Neuronal stem cell (in vitro differentiated cells): Measurements from ENCODE around the gene ZBTB39.
"Not testable (repeated sequence)": the region's sequence is repeated elsewhere in the genome, so short reads cannot be mapped to it uniquely, and the experiment has no call there.

Experiments
- DNase-seq: peaks from one replicate; pipeline ENCODE4 v3.0.0-alpha.2; 2013; ENCODE audit warnings: low spot score
- H2AFZ ChIP-seq: one replicate; pipeline ENCODE4 v1.6.1; 2013; ENCODE audit warnings: mild to moderate bottlenecking, low read length, inconsistent platforms
- H2AK5ac ChIP-seq: 2 replicates; pipeline ENCODE4 v1.6.1; 2013; ENCODE audit warnings: low read depth, mild to moderate bottlenecking, inconsistent platforms, low read length, moderate library complexity, mixed read lengths
- H2BK120ac ChIP-seq: 2 replicates; pipeline ENCODE4 v1.6.1; 2013; ENCODE audit warnings: low read depth, mild to moderate bottlenecking, inconsistent platforms, low read length, moderate library complexity, mixed read lengths
- H2BK12ac ChIP-seq: one replicate; pipeline ENCODE4 v1.6.1; 2013; ENCODE audit warnings: low read length, inconsistent platforms
- H2BK15ac ChIP-seq: 2 replicates; pipeline ENCODE4 v1.6.1; 2013; ENCODE audit warnings: mild to moderate bottlenecking, low read length, inconsistent platforms, mixed read lengths
- H2BK5ac ChIP-seq: one replicate; pipeline ENCODE4 v1.6.1; 2013; ENCODE audit warnings: inconsistent platforms, mild to moderate bottlenecking, low read length, moderate library complexity
- H3K14ac ChIP-seq: one replicate; pipeline ENCODE4 v1.6.1; 2013; ENCODE audit warnings: low read length, inconsistent platforms
- H3K18ac ChIP-seq: 2 replicates; pipeline ENCODE4 v1.6.1; 2013; ENCODE audit warnings: low read length, inconsistent platforms
- H3K23ac ChIP-seq: 2 replicates; pipeline ENCODE4 v1.6.1; 2013; ENCODE audit warnings: low read depth, mild to moderate bottlenecking, mixed read lengths, low read length, inconsistent platforms; ENCODE audit not compliant: poor library complexity
- H3K27ac ChIP-seq: replicated peaks from 3 replicates; pipeline ENCODE4 v1.5.1; 2013; ENCODE audit warnings: low read length, inconsistent platforms
- H3K27me3 ChIP-seq, 3 experiments: 2 replicates each; pipeline ENCODE4 v1.6.1; 2013; ENCODE audit warnings: low read length in 3 of 3, mild to moderate bottlenecking in 2 of 3, inconsistent platforms in 1 of 3, low read depth in 1 of 3, mixed read lengths in 1 of 3, moderate library complexity in 1 of 3; ENCODE audit not compliant: control insufficient read depth in 3 of 3, insufficient read depth in 3 of 3
- H3K36me3 ChIP-seq, 2 donors: replicated peaks in 1 of 2; 2 replicates each; pipeline ENCODE4 v1.6.1; 2013; ENCODE audit warnings: low read length in 2 of 2; ENCODE audit not compliant: control insufficient read depth in 2 of 2, insufficient read depth in 2 of 2
- H3K4ac ChIP-seq: 2 replicates; pipeline ENCODE4 v1.6.1; 2013; ENCODE audit warnings: inconsistent platforms, mild to moderate bottlenecking, low read length, moderate library complexity
- H3K4me1 ChIP-seq, 2 donors: 1 replicate in 1 of 2; 2 replicates in 1 of 2; pipeline ENCODE4 v1.6.1; 2013; ENCODE audit warnings: low read length in 2 of 2, low read depth in 1 of 2; ENCODE audit not compliant: control insufficient read depth in 2 of 2, insufficient read depth in 1 of 2
- H3K4me2 ChIP-seq: one replicate; pipeline ENCODE4 v1.6.1; 2013; ENCODE audit warnings: mild to moderate bottlenecking, low read length, inconsistent platforms; ENCODE audit not compliant: insufficient read depth, poor library complexity, severe bottlenecking
- H3K4me3 ChIP-seq, 2 donors: 2 replicates each; pipeline ENCODE4 v1.5.1; 2013; ENCODE audit warnings: low read length in 2 of 2, mild to moderate bottlenecking in 2 of 2, inconsistent platforms in 1 of 2, moderate library complexity in 1 of 2
- H3K79me1 ChIP-seq: one replicate; pipeline ENCODE4 v1.6.1; 2013; ENCODE audit warnings: low read depth, mild to moderate bottlenecking, inconsistent platforms, low read length, moderate library complexity
- H3K9ac ChIP-seq: one replicate; pipeline ENCODE4 v1.6.1; 2013; ENCODE audit warnings: mild to moderate bottlenecking, low read depth, low read length, inconsistent platforms; ENCODE audit not compliant: poor library complexity
- H3K9me3 ChIP-seq, 2 donors: replicated peaks in 1 of 2; 2 replicates each; pipeline versions ENCODE3 to v1.6.1; 2013; ENCODE audit warnings: low read length in 2 of 2, mild to moderate bottlenecking in 2 of 2, inconsistent platforms in 1 of 2, low read depth in 1 of 2, mixed read lengths in 1 of 2, moderate library complexity in 1 of 2; ENCODE audit not compliant: control insufficient read depth in 2 of 2, insufficient read depth in 1 of 2
- H4K8ac ChIP-seq: one replicate; pipeline ENCODE4 v1.6.1; 2013; ENCODE audit warnings: low read depth, mild to moderate bottlenecking, inconsistent platforms, low read length, moderate library complexity
- H4K91ac ChIP-seq: one replicate; pipeline ENCODE4 v1.6.1; 2013; ENCODE audit warnings: low read length, low read depth, mild to moderate bottlenecking, inconsistent platforms; ENCODE audit not compliant: poor library complexity
- WGBS, 2 donors: extraction: QIAGEN DNeasy Blood & Tissue Kit; methylation state at CpG; one replicate each; pipeline ENCODE4 v1.1.7; 2013; ENCODE audit warnings: missing lambda C conversion rate in 2 of 2, mixed read lengths in 1 of 2; ENCODE audit not compliant: insufficient read length in 2 of 2, insufficient replicate concordance in 1 of 2; ENCODE audit errors: extremely low coverage in 2 of 2; 5-methylcytosine and 5-hydroxymethylcytosine counted together

Gene ZBTB39

DNA sequence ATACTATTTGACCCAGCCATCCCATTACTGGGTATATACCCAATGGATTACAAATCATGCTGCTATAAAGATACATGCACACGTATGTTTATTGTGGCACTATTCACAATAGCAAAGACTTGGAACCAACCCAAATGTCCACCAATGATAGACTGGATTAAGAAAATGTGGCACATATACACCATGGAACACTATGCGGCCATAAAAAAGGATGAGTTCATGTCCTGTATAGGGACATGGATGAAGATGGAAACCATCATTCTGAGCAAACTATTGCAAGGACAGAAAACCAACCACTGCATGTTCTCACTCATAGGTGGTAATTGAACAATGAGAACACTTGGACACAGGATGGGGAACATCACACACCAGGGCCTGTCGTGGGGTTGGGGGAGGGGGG lies 32.1 kb downstream of the ZBTB39 start:
- H3K36me3 ChIP-seq, H3K27me3 ChIP-seq, H3K18ac ChIP-seq, H3K9ac ChIP-seq, H3K4me2 ChIP-seq, H2BK5ac ChIP-seq, H2BK12ac ChIP-seq, H2BK15ac ChIP-seq, H2AFZ ChIP-seq, H2BK120ac ChIP-seq, H3K14ac ChIP-seq, H4K91ac ChIP-seq, H3K9me3 ChIP-seq, DNase-seq, H3K79me1 ChIP-seq, H3K4me3 ChIP-seq, H2AK5ac ChIP-seq, H3K23ac ChIP-seq, H3K4me1 ChIP-seq, H4K8ac ChIP-seq, H3K27ac ChIP-seq, H3K4ac ChIP-seq: not testable (repeated sequence)
- no CpG with 5 or more reads among the region's 3 CpGs for WGBS, 2 donors

GRCh38 chr12:56968910-56969309 lies 37.4 kb downstream of the ZBTB39 start:
- not testable (repeated sequence) for H2BK120ac ChIP-seq, H2BK15ac ChIP-seq, H3K9ac ChIP-seq, H3K18ac ChIP-seq, H2BK5ac ChIP-seq, DNase-seq, H2AFZ ChIP-seq, H2AK5ac ChIP-seq, H3K79me1 ChIP-seq, H3K27ac ChIP-seq, H3K27me3 ChIP-seq, H3K4me3 ChIP-seq, H3K14ac ChIP-seq, H3K9me3 ChIP-seq, H3K23ac ChIP-seq, H2BK12ac ChIP-seq, H3K36me3 ChIP-seq, H3K4ac ChIP-seq, H3K4me2 ChIP-seq, H3K4me1 ChIP-seq, H4K91ac ChIP-seq, H4K8ac ChIP-seq
- WGBS, 2 donors, result no CpG with 5 or more reads among the region's 6 CpGs

DNA sequence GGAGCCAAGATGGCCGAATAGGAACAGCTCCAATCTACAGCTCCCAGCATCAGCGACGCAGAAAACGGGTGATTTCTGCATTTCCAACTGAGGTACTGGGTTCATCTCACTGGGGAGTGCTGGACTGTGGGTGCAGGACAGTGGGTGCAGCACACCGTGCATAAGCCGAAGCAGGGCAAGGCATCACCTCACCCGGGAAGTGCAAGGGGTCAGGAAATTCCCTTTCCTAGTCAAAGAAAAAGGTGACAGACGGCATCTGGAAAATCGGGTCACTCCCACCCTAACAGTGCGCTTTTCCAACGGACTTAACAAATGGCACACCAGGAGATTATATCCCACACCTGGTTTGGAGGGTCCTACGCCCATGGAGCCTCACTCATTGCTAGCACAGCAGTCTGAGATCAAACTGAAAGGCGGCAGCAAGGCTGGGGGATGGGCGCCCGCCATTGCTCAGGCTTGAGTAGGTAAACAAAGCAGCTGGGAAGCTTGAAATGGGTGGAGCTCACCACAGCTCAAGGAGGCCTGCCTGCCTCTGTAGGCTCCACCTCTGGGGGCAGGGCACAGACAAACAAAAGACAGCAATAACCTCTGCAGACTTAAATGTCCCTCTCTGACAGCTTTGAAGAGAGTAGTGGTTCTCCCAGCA lies 40.2 kb downstream of the ZBTB39 start:
- not testable (repeated sequence) for H3K23ac ChIP-seq, H3K36me3 ChIP-seq, H3K14ac ChIP-seq, H2BK5ac ChIP-seq, DNase-seq, H2BK15ac ChIP-seq, H2BK120ac ChIP-seq, H3K27ac ChIP-seq, H2AK5ac ChIP-seq, H3K27me3 ChIP-seq, H4K8ac ChIP-seq, H2BK12ac ChIP-seq, H3K9me3 ChIP-seq, H3K4ac ChIP-seq, H3K4me2 ChIP-seq, H3K18ac ChIP-seq, H3K9ac ChIP-seq, H2AFZ ChIP-seq, H3K79me1 ChIP-seq, H4K91ac ChIP-seq, H3K4me1 ChIP-seq, H3K4me3 ChIP-seq
- no CpG with 5 or more reads among the region's 15 CpGs for WGBS, 2 donors

DNA sequence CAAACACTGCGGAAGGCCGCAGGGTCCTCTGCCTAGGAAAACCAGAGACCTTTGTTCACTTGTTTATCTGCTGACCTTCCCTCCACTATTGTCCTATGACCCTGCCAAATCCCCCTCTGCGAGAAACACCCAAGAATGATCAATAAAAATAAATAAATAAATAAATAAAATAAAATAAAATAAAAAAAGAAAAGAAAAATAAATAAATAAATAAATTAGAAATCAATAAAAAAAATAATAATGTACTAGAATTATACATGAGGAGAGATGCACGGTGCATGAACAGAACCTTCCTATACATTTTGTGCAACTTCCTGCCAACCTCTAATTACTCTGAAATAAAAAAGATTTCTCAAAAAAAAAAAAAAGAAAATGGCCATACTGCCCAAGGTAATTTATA lies 41.2 kb downstream of the ZBTB39 start:
- H2AK5ac ChIP-seq, H3K4me2 ChIP-seq, H3K36me3 ChIP-seq, H4K91ac ChIP-seq, H3K4ac ChIP-seq, H2BK15ac ChIP-seq, H2BK120ac ChIP-seq, H3K9ac ChIP-seq, H3K4me3 ChIP-seq, H3K27me3 ChIP-seq, H2AFZ ChIP-seq, H3K23ac ChIP-seq, DNase-seq, H2BK12ac ChIP-seq, H3K9me3 ChIP-seq, H3K14ac ChIP-seq, H3K79me1 ChIP-seq, H3K18ac ChIP-seq, H3K4me1 ChIP-seq, H2BK5ac ChIP-seq, H4K8ac ChIP-seq, H3K27ac ChIP-seq: not testable (repeated sequence)
- WGBS, 2 donors, result no CpG with 5 or more reads among the region's 4 CpGs
